WTC11 (cell line): Measurements from ENCODE around the gene PPM1L. TPM values are rescaled to one million over a fixed set of nuclear protein-coding genes. Genes with fewer than 3 reads are reported as not detected.

ENCODE experiments used
- ATAC-seq: fragments of 200-7000 bp; cut with Tn5 transposase; 2 replicates; pipeline ENCODE4 v1.10.0; 2021; ENCODE audit warnings: mild to moderate bottlenecking, moderate library complexity
- CTCF ChIA-PET: fragments of 300-600 bp; sonication (Branson Sonifier 250); formaldehyde crosslinking; loops from one replicate; lab custom pipeline; 2021; ENCODE audit warnings: antibody characterized with exemption; lab: Charles Lee
- POLR2A ChIA-PET: fragments of 350-600 bp; sonication (Branson Sonifier 250); formaldehyde crosslinking; loops from one replicate; lab custom pipeline; 2021; ENCODE audit warnings: antibody characterized with exemption; lab: Charles Lee
- DNase-seq: peaks from one replicate; pipeline ENCODE4 v3.0.0; 2021; ENCODE audit warnings: low spot score
- H3K27ac Mint-ChIP-seq: 2 replicates; pipeline ENCODE4 v1.8.0; 2021; ENCODE audit warnings: mixed read lengths
- H3K27me3 Mint-ChIP-seq: 2 replicates; pipeline ENCODE4 v1.8.0; 2021; ENCODE audit warnings: low read depth, mild to moderate bottlenecking, moderate library complexity, mixed read lengths
- H3K36me3 Mint-ChIP-seq: 2 replicates; pipeline ENCODE4 v1.8.0; 2021; ENCODE audit warnings: mixed read lengths
- H3K4me1 Mint-ChIP-seq: 2 replicates; pipeline ENCODE4 v1.8.0; 2022; ENCODE audit warnings: mixed read lengths
- H3K4me3 Mint-ChIP-seq: 2 replicates; pipeline ENCODE4 v1.8.0; 2021; ENCODE audit warnings: mild to moderate bottlenecking, moderate library complexity, mixed read lengths
- H3K9me3 Mint-ChIP-seq: 2 replicates; pipeline ENCODE4 v1.8.0; 2021; ENCODE audit warnings: mixed read lengths
- ATF2 ChIP-seq: sonication (generic); formaldehyde crosslinking; IDR thresholded peaks from 2 replicates; pipeline ENCODE4 v1.8.1; 2022; ENCODE audit warnings: low read depth, missing genetic modification reagents, borderline replicate concordance
- ATF3 ChIP-seq: sonication (generic); formaldehyde crosslinking; conservative IDR thresholded peaks from 2 replicates; pipeline ENCODE4 v1.8.1; 2022; ENCODE audit warnings: mild to moderate bottlenecking, missing genetic modification reagents
- E2F4 ChIP-seq: sonication (generic); formaldehyde crosslinking; IDR thresholded peaks from 2 replicates; pipeline ENCODE4 v1.8.1; 2022; ENCODE audit warnings: low read depth, mild to moderate bottlenecking, moderate library complexity, missing genetic modification reagents, borderline replicate concordance
- MLX ChIP-seq: sonication (generic); formaldehyde crosslinking; IDR thresholded peaks from 2 replicates; pipeline ENCODE4 v1.8.1; 2023; ENCODE audit warnings: mild to moderate bottlenecking, missing genetic modification reagents, moderate library complexity
- RORB ChIP-seq: fragments of 250-450 bp; sonication (Bioruptor Pico); IDR thresholded peaks from 2 replicates; pipeline ENCODE4 v1.9.0; 2021; ENCODE audit warnings: mild to moderate bottlenecking
- TCF7 ChIP-seq: sonication (generic); formaldehyde crosslinking; IDR thresholded peaks from 2 replicates; pipeline ENCODE4 v1.8.0; 2022; ENCODE audit warnings: mild to moderate bottlenecking, low read depth, missing genetic modification reagents, moderate library complexity
- TEAD1 ChIP-seq: sonication (generic); formaldehyde crosslinking; IDR thresholded peaks from 2 replicates; pipeline ENCODE4 v1.8.0; 2022; ENCODE audit warnings: mild to moderate bottlenecking, missing genetic modification reagents
- TEAD4 ChIP-seq: sonication (generic); formaldehyde crosslinking; IDR thresholded peaks from 2 replicates; pipeline ENCODE4 v1.8.0; 2022; ENCODE audit warnings: mild to moderate bottlenecking, missing genetic modification reagents
- TP53 ChIP-seq: sonication (generic); formaldehyde crosslinking; IDR thresholded peaks from 2 replicates; pipeline ENCODE4 v1.8.1; 2023; ENCODE audit warnings: mild to moderate bottlenecking, missing genetic modification reagents
- USF1 ChIP-seq: sonication (generic); formaldehyde crosslinking; IDR thresholded peaks from 2 replicates; pipeline ENCODE4 v1.8.0; 2022; ENCODE audit warnings: mild to moderate bottlenecking, missing genetic modification reagents
- ZMAT4 ChIP-seq: fragments of 250-450 bp; sonication (Bioruptor Pico); IDR thresholded peaks from 2 replicates; pipeline ENCODE4 v1.9.0; 2021; ENCODE audit warnings: mild to moderate bottlenecking
- ZNF219 ChIP-seq: sonication (generic); formaldehyde crosslinking; IDR thresholded peaks from 2 replicates; pipeline ENCODE4 v1.8.0; 2023; ENCODE audit warnings: missing genetic modification reagents, mild to moderate bottlenecking, borderline replicate concordance
- ZNF425 ChIP-seq: fragments of 250-450 bp; sonication (Bioruptor Pico); conservative IDR thresholded peaks from 2 replicates; pipeline ENCODE4 v1.9.0; 2021; ENCODE audit warnings: mild to moderate bottlenecking
- ZSCAN18 ChIP-seq: fragments of 250-450 bp; sonication (Bioruptor Pico); IDR thresholded peaks from 2 replicates; pipeline ENCODE4 v2.1.2; 2022; ENCODE audit warnings: mild to moderate bottlenecking, moderate library complexity
- total RNA-seq: library from RNA; stranded (reverse); gene quantifications from 3 replicates; pipeline ENCODE4 v1.2.3, GENCODE V29; 2021

The PPM1L gene
- total RNA-seq, 1 experiment from 2014 or later = 18.1 TPM

GRCh38 chr3:160784853-160785252, 28.8 kb downstream of the PPM1L start (continued):
- TF ChIP-seq ZNF425 (CRISPR knock-in tag) (no peak), ATF3 (no peak), ATF2 (CRISPR knock-in tag) (no peak), USF1 (CRISPR knock-in tag) (no peak), MLX (no peak), RORB (CRISPR knock-in tag) (no peak), ZSCAN18 (no peak), TCF7 (CRISPR knock-in tag) (no peak), ZMAT4 (CRISPR knock-in tag) (no peak), E2F4 (CRISPR knock-in tag) (no peak)

- CTCF ChIA-PET = no interaction called here
- H3K4me1 Mint-ChIP-seq = peaks cover 31% of the 10 kb centered on the region
- ATAC-seq = no peak
- no peak for TF ChIP-seq TP53 (CRISPR knock-in tag)
- no peak for TF ChIP-seq ZNF219 (CRISPR knock-in tag)
- no peak for TF ChIP-seq TEAD1 (CRISPR knock-in tag)
- TF ChIP-seq E2F4 (CRISPR knock-in tag) = no peak
- TF ChIP-seq TEAD4 (CRISPR knock-in tag) = no peak
- TF ChIP-seq, all 79 proteins: peak for 0
- Mint-ChIP-seq H3K27me3 (no peaks in the 10 kb centered on the region), H3K4me3 (no peak overlapping the region), H3K27ac (no peak overlapping the region), H3K9me3 (peaks cover 32% of the 10 kb centered on the region), H3K36me3 (peaks cover 22% of the 10 kb centered on the region)
- POLR2A ChIA-PET = no interaction called here
- no peak for DNase-seq
Measured at GRCh38 chr3:160790726-160791125, 34.7 kb downstream of the PPM1L start.
